ENCODE data around the gene LTBP1. TPM values are rescaled to one million over a fixed set of nuclear protein-coding genes. Genes with fewer than 3 reads are reported as not detected.

Gene LTBP1
- total RNA-seq, 1 experiment from 2014 or later: 2.2 TPM

- intact Hi-C loops (cut with micrococcal nuclease; ENCODE audit: unreplicated experiment): no loop called here
- ChIA-PET CTCF (no interaction called here), POLR2A (ENCODE audit: low non-redundant PET) (no interaction called here)
- Histone ChIP-seq H3K27me3 (replicated peaks; ENCODE audit: insufficient read depth, low read depth, low read length, poor library complexity) (no peaks in the 10 kb centered on the region), H3K9me3 (ENCODE audit: low read depth, low read length, poor library complexity, severe bottlenecking) (no peaks in the 10 kb centered on the region), H3K27ac (ENCODE audit: low read depth, low read length, poor library complexity, severe bottlenecking) (no peak overlapping the region), H3K4me1 (ENCODE audit: insufficient read depth, low read length, poor library complexity, severe bottlenecking) (no peaks in the 10 kb centered on the region), H3K36me3 (ENCODE audit: insufficient read depth, low read length, poor library complexity, severe bottlenecking) (no peaks in the 10 kb centered on the region), H3K4me3 (ENCODE audit: low read depth, low read length, poor library complexity, severe bottlenecking) (no peak overlapping the region)
- DNase-seq (ENCODE audit: low spot score): no peak
- TF ChIP-seq CTCF (conservative IDR thresholded peaks at IDR 0.05; ENCODE audit: low read depth, low read length) (no peak), EZH2 (IDR thresholded peaks at IDR 0.05; ENCODE audit: borderline replicate concordance, low read depth, low read length, poor library complexity, severe bottlenecking) (no peak)
- no TSS peak for BruUV-seq (replicated peaks)
Measured at GRCh38 chr2:33000986-33001385, 54.2 kb downstream of the LTBP1 start.

GRCh38 chr2:33001823-33002222 is 55.1 kb downstream of the LTBP1 start:
- CTCF ChIA-PET: no interaction called here
- no peak for DNase-seq (ENCODE audit: low spot score)
- Histone ChIP-seq H3K9me3 (ENCODE audit: low read depth, low read length, poor library complexity, severe bottlenecking) (no peaks in the 10 kb centered on the region), H3K36me3 (ENCODE audit: insufficient read depth, low read length, poor library complexity, severe bottlenecking) (no peaks in the 10 kb centered on the region), H3K4me1 (ENCODE audit: insufficient read depth, low read length, poor library complexity, severe bottlenecking) (no peaks in the 10 kb centered on the region), H3K27ac (ENCODE audit: low read depth, low read length, poor library complexity, severe bottlenecking) (no peak overlapping the region), H3K27me3 (replicated peaks; ENCODE audit: insufficient read depth, low read depth, low read length, poor library complexity) (no peaks in the 10 kb centered on the region), H3K4me3 (ENCODE audit: low read depth, low read length, poor library complexity, severe bottlenecking) (no peak overlapping the region)
- POLR2A ChIA-PET (ENCODE audit: low non-redundant PET): no interaction called here
- BruUV-seq (replicated peaks): no TSS peak
- TF ChIP-seq CTCF (conservative IDR thresholded peaks at IDR 0.05; ENCODE audit: low read depth, low read length) (no peak), EZH2 (IDR thresholded peaks at IDR 0.05; ENCODE audit: borderline replicate concordance, low read depth, low read length, poor library complexity, severe bottlenecking) (no peak)
- intact Hi-C loops (cut with micrococcal nuclease; ENCODE audit: unreplicated experiment): no loop called here

- TF ChIP-seq CTCF (conservative IDR thresholded peaks at IDR 0.05; ENCODE audit: low read depth, low read length): no peak
- no peak for TF ChIP-seq EZH2 (IDR thresholded peaks at IDR 0.05; ENCODE audit: borderline replicate concordance, low read depth, low read length, poor library complexity, severe bottlenecking)
- DNase-seq (ENCODE audit: low spot score): no peak
- H3K27ac ChIP-seq (ENCODE audit: low read depth, low read length, poor library complexity, severe bottlenecking): no peak overlapping the region
- POLR2A ChIA-PET (ENCODE audit: low non-redundant PET): no interaction called here
- no peaks in the 10 kb centered on the region for H3K4me1 ChIP-seq (ENCODE audit: insufficient read depth, low read length, poor library complexity, severe bottlenecking)
- no peaks in the 10 kb centered on the region for H3K27me3 ChIP-seq (replicated peaks; ENCODE audit: insufficient read depth, low read depth, low read length, poor library complexity)
- no peak overlapping the region for H3K4me3 ChIP-seq (ENCODE audit: low read depth, low read length, poor library complexity, severe bottlenecking)
- no peaks in the 10 kb centered on the region for H3K36me3 ChIP-seq (ENCODE audit: insufficient read depth, low read length, poor library complexity, severe bottlenecking)
- no TSS peak for BruUV-seq (replicated peaks)
- no peaks in the 10 kb centered on the region for H3K9me3 ChIP-seq (ENCODE audit: low read depth, low read length, poor library complexity, severe bottlenecking)
- intact Hi-C loops (cut with micrococcal nuclease; ENCODE audit: unreplicated experiment): no loop called here
- CTCF ChIA-PET: no interaction called here
Measured at GRCh38 chr2:33002863-33003262, 56.1 kb downstream of the LTBP1 start.
